HL-60 (cell line): Measurements from ENCODE around the gene KIF23.
A peak's percentile ranks its signal among the peaks of the same experiment; 100 is the strongest.

Experiments
- DNase-seq, 2 experiments: peaks; one replicate each; pipeline ENCODE4 v3.0.0-alpha.2; 2010 to 2020; ENCODE audit warnings: low read depth in 1 of 2, low spot score in 1 of 2
- H3K27ac ChIP-seq: fragments of 250-450 bp; sonication (Bioruptor Pico); replicated peaks from 2 replicates; pipeline ENCODE4 v1.5.1; 2020; ENCODE audit warnings: mild to moderate bottlenecking, moderate library complexity
- H3K27me3 ChIP-seq: fragments of 250-450 bp; sonication (Bioruptor Pico); 2 replicates; pipeline ENCODE4 v1.5.1; 2021; ENCODE audit warnings: mild to moderate bottlenecking, moderate library complexity; ENCODE audit not compliant: insufficient read depth, poor library complexity, severe bottlenecking
- H3K4me3 ChIP-seq: replicated peaks from 2 replicates; pipeline ENCODE4 v1.5.1; 2011; ENCODE audit warnings: mild to moderate bottlenecking, control low read depth, low read length; ENCODE audit not compliant: insufficient read depth
- GABPA ChIP-seq: IDR thresholded peaks from 2 replicates; pipeline ENCODE4 v1.6.1; 2012; ENCODE audit warnings: low read depth
- POLR2AphosphoS5 ChIP-seq: IDR thresholded peaks from 2 replicates; pipeline ENCODE4 v1.6.1; 2012; ENCODE audit warnings: low read depth
- SPI1 ChIP-seq: IDR thresholded peaks from 2 replicates; pipeline ENCODE4 v1.6.1; 2012; ENCODE audit warnings: low read depth, mild to moderate bottlenecking, borderline replicate concordance
- TF ChIP-seq, protein P1 (sequence below): IDR thresholded peaks from one replicate; pipeline ENCODE4 v1.5.1; 2011; ENCODE audit warnings: low read length, control low read depth, inconsistent platforms; ENCODE audit not compliant: insufficient read depth
- TF ChIP-seq, protein P2 (sequence below): IDR thresholded peaks from 2 replicates; pipeline ENCODE4 v1.6.1; 2012; ENCODE audit warnings: low read depth; ENCODE audit not compliant: insufficient replicate concordance

The KIF23 gene

DNA sequence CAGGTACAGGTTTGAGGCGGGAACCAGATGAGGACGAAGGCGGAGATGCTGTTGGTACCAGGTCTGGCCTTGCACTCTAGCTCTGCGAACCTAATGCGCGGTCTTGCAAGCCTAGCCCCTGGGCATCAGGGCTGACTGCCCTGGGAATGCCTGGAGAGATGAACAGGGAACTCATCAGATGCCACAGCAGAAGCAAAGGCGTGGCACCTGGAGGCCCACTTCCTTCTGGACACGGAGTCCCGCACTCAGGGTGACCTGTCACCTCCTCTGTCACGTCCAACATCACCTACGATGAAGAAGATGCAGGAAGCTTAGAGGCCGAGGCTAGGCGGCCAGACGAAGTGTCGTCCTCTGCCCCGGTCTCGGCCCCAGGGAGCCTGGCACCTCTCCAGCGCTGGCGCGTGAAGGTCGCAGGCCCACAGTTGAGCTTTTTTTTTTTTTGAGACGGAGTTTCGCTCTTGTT lies 47.9 kb downstream of the KIF23 start:
- no peak for DNase-seq
- H3K4me3 ChIP-seq: peak overlapping the region; percentile 50

DNA sequence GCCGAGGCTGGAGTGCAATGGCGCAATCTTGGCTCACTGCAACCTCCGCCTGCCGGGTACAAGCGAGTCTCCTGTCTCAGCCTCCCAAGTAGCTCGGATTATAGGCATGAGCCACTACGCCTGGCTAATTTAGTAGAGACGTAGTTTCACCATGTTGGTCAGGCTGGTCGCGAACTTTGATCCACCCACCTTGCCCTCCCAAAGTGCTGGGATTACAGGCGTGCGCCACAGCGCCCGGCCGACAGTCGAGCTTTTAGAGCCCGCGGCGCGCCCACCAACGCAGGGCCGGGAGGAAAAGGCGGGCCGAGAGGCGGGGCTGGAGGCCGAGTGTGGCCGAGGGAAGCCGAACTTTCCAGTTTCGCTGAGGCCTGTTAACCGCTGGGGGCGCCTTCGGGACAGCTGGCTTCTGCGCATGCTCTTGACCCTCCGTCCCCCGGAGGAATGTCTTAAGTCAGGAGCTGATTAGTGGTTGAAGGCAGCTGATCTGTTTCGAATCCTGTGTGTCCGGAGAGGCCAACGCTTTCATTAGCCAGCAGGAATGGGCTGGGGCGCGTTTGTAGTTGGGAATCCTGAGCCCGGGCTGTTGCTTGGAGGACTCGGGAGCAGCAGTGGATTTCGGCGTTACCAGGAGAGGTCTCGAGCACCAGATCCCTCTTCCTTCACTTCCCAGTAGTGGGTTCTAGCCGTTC lies 48.5 kb downstream of the KIF23 start:
- no peaks in the 10 kb centered on the region for H3K27me3 ChIP-seq

More for the DNA sequence above, 47.9 kb downstream of the KIF23 start:
- Histone ChIP-seq H3K27me3 (no peaks in the 10 kb centered on the region), H3K27ac (peak overlapping the region; percentile 77)
- TF ChIP-seq SPI1: no peak
- TF ChIP-seq, protein P1, sequence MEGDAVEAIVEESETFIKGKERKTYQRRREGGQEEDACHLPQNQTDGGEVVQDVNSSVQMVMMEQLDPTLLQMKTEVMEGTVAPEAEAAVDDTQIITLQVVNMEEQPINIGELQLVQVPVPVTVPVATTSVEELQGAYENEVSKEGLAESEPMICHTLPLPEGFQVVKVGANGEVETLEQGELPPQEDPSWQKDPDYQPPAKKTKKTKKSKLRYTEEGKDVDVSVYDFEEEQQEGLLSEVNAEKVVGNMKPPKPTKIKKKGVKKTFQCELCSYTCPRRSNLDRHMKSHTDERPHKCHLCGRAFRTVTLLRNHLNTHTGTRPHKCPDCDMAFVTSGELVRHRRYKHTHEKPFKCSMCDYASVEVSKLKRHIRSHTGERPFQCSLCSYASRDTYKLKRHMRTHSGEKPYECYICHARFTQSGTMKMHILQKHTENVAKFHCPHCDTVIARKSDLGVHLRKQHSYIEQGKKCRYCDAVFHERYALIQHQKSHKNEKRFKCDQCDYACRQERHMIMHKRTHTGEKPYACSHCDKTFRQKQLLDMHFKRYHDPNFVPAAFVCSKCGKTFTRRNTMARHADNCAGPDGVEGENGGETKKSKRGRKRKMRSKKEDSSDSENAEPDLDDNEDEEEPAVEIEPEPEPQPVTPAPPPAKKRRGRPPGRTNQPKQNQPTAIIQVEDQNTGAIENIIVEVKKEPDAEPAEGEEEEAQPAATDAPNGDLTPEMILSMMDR: no peak
- no peak for TF ChIP-seq GABPA
- TF ChIP-seq, protein P2, sequence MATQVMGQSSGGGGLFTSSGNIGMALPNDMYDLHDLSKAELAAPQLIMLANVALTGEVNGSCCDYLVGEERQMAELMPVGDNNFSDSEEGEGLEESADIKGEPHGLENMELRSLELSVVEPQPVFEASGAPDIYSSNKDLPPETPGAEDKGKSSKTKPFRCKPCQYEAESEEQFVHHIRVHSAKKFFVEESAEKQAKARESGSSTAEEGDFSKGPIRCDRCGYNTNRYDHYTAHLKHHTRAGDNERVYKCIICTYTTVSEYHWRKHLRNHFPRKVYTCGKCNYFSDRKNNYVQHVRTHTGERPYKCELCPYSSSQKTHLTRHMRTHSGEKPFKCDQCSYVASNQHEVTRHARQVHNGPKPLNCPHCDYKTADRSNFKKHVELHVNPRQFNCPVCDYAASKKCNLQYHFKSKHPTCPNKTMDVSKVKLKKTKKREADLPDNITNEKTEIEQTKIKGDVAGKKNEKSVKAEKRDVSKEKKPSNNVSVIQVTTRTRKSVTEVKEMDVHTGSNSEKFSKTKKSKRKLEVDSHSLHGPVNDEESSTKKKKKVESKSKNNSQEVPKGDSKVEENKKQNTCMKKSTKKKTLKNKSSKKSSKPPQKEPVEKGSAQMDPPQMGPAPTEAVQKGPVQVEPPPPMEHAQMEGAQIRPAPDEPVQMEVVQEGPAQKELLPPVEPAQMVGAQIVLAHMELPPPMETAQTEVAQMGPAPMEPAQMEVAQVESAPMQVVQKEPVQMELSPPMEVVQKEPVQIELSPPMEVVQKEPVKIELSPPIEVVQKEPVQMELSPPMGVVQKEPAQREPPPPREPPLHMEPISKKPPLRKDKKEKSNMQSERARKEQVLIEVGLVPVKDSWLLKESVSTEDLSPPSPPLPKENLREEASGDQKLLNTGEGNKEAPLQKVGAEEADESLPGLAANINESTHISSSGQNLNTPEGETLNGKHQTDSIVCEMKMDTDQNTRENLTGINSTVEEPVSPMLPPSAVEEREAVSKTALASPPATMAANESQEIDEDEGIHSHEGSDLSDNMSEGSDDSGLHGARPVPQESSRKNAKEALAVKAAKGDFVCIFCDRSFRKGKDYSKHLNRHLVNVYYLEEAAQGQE: no peak
- TF ChIP-seq POLR2AphosphoS5: no peak

DNA sequence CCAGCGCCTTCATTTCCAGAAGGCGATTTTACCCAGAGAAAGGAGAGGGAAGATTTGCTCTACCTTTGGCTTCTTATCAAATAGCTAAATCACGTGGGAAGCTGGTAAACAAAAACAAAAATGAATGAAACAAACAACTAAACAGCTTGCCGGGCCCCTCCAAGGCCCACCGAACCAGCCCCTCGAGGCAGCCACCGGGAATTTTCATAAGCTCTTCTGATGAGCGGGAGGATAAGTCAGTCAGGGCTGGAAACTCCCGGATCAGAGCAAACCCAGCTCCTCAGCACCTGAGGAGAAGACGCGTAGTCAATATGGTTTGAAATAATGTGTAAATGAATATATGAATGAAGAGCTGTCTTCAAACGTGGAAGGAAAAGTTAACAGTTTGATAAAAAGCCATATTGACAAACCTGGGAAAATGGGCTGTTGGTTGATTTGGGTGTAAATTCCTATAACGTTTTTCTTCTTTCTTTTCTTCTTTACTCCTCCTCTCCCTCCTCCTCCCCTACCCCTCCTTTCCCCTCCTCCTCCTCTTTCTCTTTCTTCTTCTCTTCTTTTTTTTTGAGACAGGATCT lies 49.1 kb downstream of the KIF23 start:
- TF ChIP-seq, protein P2: no peak
- TF ChIP-seq POLR2AphosphoS5 (no peak), SPI1 (no peak), GABPA (no peak)
- no peak for DNase-seq
- peak overlapping the region; percentile 77 for H3K27ac ChIP-seq
- H3K4me3 ChIP-seq: peak overlapping the region; percentile 50
- H3K27me3 ChIP-seq: no peaks in the 10 kb centered on the region

More for the DNA sequence above, 48.5 kb downstream of the KIF23 start:
- peak overlapping the region; percentile 77 for H3K27ac ChIP-seq
- TF ChIP-seq, protein P1: peak; percentile 92
- no peak; the same call in 1 of the 2 replicates for TF ChIP-seq GABPA
- TF ChIP-seq POLR2AphosphoS5: peak; percentile 65
- TF ChIP-seq, protein P2: no peak
- peak overlapping the region; percentile 50 for H3K4me3 ChIP-seq
- peak; percentile 85 to 95 for DNase-seq
